Measurements from ENCODE around the gene ERICH6. TPM values are rescaled to one million over a fixed set of nuclear protein-coding genes. Genes with fewer than 3 reads are reported as not detected.

Gene ERICH6
- total and polyA plus RNA-seq, 2 experiments from 2014 or later: 0.32 TPM; not detected in 1

- Mint-ChIP-seq H3K9me3 (no peaks in the 10 kb centered on the region), H3K36me3 (ENCODE audit: low read depth) (no peaks in the 10 kb centered on the region), H3K4me1 (peaks cover 5% of the 10 kb centered on the region), H3K27ac (no peak overlapping the region), H3K27me3 (ENCODE audit: insufficient read depth, low read depth, poor library complexity) (peaks cover 2% of the 10 kb centered on the region), H3K4me3 (no peak overlapping the region)
- H3K27ac ChIP-seq (ENCODE audit: low read depth): no peak overlapping the region
- H3K9me2 ChIP-seq (ENCODE audit: insufficient read depth): no peaks in the 10 kb centered on the region
- H3K79me2 ChIP-seq (replicated peaks; ENCODE audit: insufficient read depth): peaks cover 8% of the 10 kb centered on the region
- no peaks in the 10 kb centered on the region for H3K27me3 ChIP-seq (ENCODE audit: insufficient read depth)
- no peak overlapping the region for H3K4me3 ChIP-seq
- no peak overlapping the region for H2AFZ ChIP-seq
- H3F3A ChIP-seq (replicated peaks; ENCODE audit: low read depth): no peaks in the 10 kb centered on the region
- ATAC-seq (no peak), DNase-seq (ENCODE audit: low spot score) (no peak)
- H3K36me3 ChIP-seq (ENCODE audit: insufficient read depth): no peaks in the 10 kb centered on the region
- H3K4me2 ChIP-seq: no peak overlapping the region
- peaks cover 6% of the 10 kb centered on the region; the same call in 1 of the 2 replicates for H3K4me1 ChIP-seq (ENCODE audit: insufficient read depth)
- H4K20me1 ChIP-seq (replicated peaks; ENCODE audit: insufficient read depth): no peaks in the 10 kb centered on the region; the same call in 1 of the 2 replicates
- TF ChIP-seq ZNF462 (CRISPR knock-in tag; IDR thresholded peaks at IDR 0.05): no peak
- no peak for TF ChIP-seq REST (IDR thresholded peaks at IDR 0.05; ENCODE audit: unreplicated experiment)
- TF ChIP-seq CTCF (conservative IDR thresholded peaks at IDR 0.05; ENCODE audit: low read depth in 2 of 2): no peak
- no peak for TF ChIP-seq POLR2AphosphoS5 (IDR thresholded peaks at IDR 0.05; ENCODE audit: low read depth)
- TF ChIP-seq ZNF114 (CRISPR knock-in tag; IDR thresholded peaks at IDR 0.05): no peak
- no peak for TF ChIP-seq NANOG (IDR thresholded peaks at IDR 0.05; ENCODE audit: borderline replicate concordance)
- no peak for TF ChIP-seq EZH2phosphoT487 (IDR thresholded peaks at IDR 0.05; ENCODE audit: unreplicated experiment)
- TF ChIP-seq JUNB (IDR thresholded peaks at IDR 0.05; ENCODE audit: unreplicated experiment): no peak
- TF ChIP-seq ETS1 (IDR thresholded peaks at IDR 0.05): no peak
Observed at GRCh38 chr3:150749255-150749654, 45.5 kb upstream of the ERICH6 start.
